Measurements from ENCODE around the gene L3HYPDH. TPM values are rescaled to one million over a fixed set of nuclear protein-coding genes. Genes with fewer than 3 reads are reported as not detected.
"Not testable (repeated sequence)": the region's sequence is repeated elsewhere in the genome, so short reads cannot be mapped to it uniquely, and the experiment has no call there.

The L3HYPDH gene
- total RNA-seq, 1 experiment from 2014 or later: 13.7 TPM

DNA sequence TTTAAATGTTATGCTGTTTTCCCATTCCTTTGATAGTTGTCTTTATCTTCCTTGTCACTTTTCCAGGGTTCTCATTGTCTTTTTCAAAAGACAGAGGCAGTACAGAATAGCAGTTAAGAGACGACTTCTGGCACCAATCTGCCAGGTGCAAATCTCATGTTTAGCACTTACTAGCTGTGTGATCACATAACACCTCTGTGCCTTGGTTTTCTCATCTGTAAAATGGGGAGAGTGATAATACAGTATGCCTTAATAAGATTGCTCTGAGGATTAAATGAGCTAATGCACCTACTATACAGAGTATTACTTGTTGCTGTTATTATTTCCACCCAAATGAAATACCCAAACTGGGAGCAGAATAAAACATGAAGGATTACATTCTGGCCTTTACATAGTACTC, 23.8 kb downstream of the L3HYPDH start:
- no peaks in the 10 kb centered on the region for H3K9me3 ChIP-seq (replicated peaks)
- no peak for DNase-seq
- no peaks in the 10 kb centered on the region for H3K27me3 ChIP-seq
- H3K4me3 ChIP-seq: no peak overlapping the region
- no peak overlapping the region for H3K27ac ChIP-seq
- peaks cover 6% of the 10 kb centered on the region; the same call in 1 of the 2 replicates for H3K4me1 ChIP-seq
- H3K36me3 ChIP-seq: peaks cover 48% of the 10 kb centered on the region

DNA sequence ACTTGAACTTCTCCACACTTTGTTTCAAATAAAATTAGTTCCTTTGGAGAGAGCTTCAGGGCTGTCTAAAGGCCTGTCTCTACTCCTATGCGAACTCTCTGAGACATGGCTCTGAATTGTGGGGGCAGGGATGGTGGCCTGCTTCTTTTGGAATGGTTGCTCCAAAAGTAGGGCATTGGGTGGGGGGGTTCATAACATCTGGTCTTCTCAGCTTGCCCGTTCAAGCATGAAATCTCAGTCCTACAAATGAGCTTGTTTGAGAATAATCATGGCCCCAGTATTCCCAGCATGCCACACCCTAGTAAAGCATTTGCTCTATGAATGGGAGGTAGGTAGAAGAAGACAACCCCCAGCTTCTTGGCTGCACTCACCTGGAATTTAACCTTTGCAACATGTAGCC, 25.7 kb downstream of the L3HYPDH start:
- H3K27me3 ChIP-seq: no peaks in the 10 kb centered on the region
- no peak overlapping the region for H3K27ac ChIP-seq
- no peak overlapping the region for H3K4me3 ChIP-seq
- peaks cover 50% of the 10 kb centered on the region for H3K36me3 ChIP-seq
- peaks cover 6% of the 10 kb centered on the region; the same call in 1 of the 2 replicates for H3K4me1 ChIP-seq
- H3K9me3 ChIP-seq (replicated peaks): no peaks in the 10 kb centered on the region
- DNase-seq: no peak

DNA sequence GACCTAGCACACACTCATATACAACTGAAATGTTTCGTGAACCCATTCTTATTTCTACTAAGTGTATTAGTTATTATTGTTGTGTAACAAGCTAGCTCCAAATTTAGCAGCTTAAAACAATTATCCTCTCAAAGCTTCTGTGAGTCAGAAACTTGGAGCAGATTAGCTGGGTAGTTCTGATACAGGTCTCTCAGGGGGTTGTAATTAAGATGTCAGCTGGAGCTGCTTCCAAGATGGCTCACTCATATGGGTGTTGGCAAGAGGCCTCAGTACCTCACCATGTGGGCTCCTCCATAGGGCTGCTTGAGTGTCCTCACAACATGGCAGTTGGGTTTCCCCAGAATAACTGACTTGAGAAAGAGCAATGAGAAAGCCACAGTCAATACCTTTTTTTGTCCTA, 28.8 kb downstream of the L3HYPDH start:
- peaks cover 33% of the 10 kb centered on the region for H3K36me3 ChIP-seq
- H3K27ac ChIP-seq: no peak overlapping the region
- no peaks in the 10 kb centered on the region for H3K27me3 ChIP-seq
- no peaks in the 10 kb centered on the region for H3K9me3 ChIP-seq (replicated peaks)
- no peak for DNase-seq
- peaks cover 10% of the 10 kb centered on the region for H3K4me1 ChIP-seq
- no peak overlapping the region for H3K4me3 ChIP-seq

DNA sequence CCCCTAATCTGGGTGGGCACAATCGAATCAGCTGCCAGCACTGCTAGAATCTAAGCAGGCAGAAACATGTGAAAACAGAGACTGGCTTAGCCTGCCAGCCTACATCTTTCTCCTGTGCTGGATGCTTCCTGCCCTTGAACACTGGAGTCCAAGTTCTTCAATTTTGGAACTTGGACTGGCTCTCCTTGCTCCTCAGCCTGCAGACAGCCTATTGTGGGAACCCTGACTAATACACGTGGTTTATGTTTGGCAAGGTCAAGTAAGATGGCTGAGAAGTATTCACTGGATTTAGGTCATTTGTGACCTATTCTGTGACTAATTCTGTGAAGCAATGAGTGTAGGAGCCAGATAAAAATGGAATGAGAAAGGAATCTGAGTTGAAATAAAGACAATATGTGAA, 30.1 kb downstream of the L3HYPDH start:
- Histone ChIP-seq H3K4me3 (no peak overlapping the region), H3K36me3 (peaks cover 30% of the 10 kb centered on the region), H3K4me1 (peaks cover 11% of the 10 kb centered on the region), H3K9me3 (replicated peaks) (no peaks in the 10 kb centered on the region), H3K27ac (peak overlapping the region; percentile 23; the same call in 1 of the 2 replicates), H3K27me3 (no peaks in the 10 kb centered on the region)
- peak in 1 of 2 experiments; percentile 14 for DNase-seq

DNA sequence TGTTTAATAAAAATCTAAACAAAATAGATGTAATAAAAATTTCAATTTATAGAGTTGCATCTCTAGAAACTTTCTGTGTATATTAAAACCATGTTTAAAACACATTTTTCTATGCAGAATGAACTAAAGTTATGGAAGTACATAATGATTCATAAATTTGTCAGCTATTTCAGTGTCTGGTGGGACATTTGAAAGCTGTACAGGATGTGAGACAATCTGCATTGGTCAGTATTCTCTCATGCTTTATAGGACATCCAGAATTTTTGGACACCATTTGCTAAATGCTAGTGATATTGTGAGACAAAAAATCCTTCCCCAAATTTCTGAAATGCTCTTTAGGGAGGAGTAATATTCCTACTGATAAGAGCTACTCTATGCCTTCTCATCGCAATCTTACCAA, 32.4 kb downstream of the L3HYPDH start:
- H3K36me3 ChIP-seq: peaks cover 15% of the 10 kb centered on the region
- no peak overlapping the region for H3K4me3 ChIP-seq
- peaks cover 11% of the 10 kb centered on the region for H3K4me1 ChIP-seq
- H3K9me3 ChIP-seq (replicated peaks): no peaks in the 10 kb centered on the region
- no peaks in the 10 kb centered on the region for H3K27me3 ChIP-seq
- no peak overlapping the region for H3K27ac ChIP-seq
- no peak for DNase-seq

DNA sequence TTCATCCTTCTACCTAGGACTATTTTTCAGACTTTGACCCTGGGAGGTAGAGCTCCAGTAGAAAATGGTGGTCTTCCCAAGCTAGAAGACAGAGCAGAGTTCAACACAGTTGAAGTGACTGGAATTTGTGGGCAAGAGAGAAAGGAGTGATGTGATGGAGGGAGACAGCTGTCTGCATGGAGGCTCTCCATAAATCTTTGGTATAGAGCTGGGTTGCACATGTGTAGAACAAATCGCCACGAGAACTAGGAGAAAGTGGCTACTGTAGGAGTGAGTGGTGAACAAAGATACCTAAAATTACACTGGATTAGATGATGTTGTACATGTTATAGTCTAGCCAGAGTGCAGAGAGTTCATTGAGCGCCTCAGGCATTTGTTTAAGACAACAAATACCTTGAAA, 33.5 kb downstream of the L3HYPDH start:
- peak; percentile 76 to 89 for DNase-seq
- no peaks in the 10 kb centered on the region for H3K9me3 ChIP-seq (replicated peaks)

DNA sequence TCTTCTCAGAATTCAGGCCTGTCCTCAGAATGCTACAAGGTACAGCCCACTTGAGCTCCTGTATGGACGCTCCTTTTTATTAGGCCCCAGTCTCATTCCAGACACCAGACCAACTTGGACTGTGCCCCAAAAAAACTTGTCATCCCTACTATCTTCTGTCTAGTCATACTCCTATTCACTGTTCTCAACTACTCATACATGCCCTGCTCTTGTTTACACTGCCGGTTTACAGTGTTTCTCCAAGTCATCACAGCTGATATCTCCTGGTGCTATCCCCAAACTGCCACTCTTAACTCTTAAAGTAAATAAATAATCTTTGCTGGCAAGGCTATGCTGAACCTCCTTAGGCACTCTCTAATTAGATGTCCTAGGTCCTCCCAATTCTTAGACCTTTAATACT, 35.5 kb downstream of the L3HYPDH start:
- H3K9me3 ChIP-seq (replicated peaks); H3K27me3 ChIP-seq; H3K36me3 ChIP-seq; DNase-seq; H3K27ac ChIP-seq; H3K4me3 ChIP-seq: not testable (repeated sequence)
- H3K4me1 ChIP-seq: peaks cover 11% of the 10 kb centered on the region

More for the DNA sequence above, 33.5 kb downstream of the L3HYPDH start:
- Histone ChIP-seq H3K27ac (peak overlapping the region; percentile 70), H3K4me1 (peaks cover 11% of the 10 kb centered on the region), H3K27me3 (no peaks in the 10 kb centered on the region), H3K4me3 (no peak overlapping the region), H3K36me3 (peaks cover 8% of the 10 kb centered on the region)

DNA sequence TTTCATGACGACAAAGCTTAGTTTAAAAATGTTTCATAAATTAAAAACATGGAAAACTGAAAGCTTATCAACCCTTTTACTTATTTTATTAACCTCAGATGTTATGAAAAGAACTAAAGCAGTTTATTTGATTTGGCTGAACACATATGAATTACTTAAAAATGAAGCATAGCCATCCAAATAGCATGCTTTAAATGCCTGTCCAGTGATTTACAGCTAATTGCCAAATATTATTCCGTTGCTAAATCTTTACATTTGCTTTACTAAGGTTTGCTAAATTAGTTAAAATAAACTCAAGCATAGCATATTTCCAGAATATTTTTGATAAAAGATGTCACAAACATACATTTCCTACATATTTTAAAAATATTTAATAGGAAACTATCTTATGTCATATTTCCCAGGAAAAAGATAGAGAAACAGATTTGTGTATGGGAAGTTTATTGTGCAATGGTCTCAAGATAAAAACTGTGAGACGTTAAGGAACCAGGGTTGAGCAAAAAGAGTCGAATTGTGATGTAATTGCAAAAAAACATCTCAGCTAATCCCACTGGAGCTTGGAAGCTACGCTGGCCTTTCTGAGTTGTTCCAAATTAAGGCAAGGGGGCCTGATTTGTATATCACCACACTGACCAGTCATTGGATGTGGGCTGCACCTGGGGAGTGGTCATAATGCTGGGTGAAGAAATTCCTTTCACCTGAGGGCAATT, 44.8 kb downstream of the L3HYPDH start:
- Histone ChIP-seq H3K27ac (no peak overlapping the region), H3K4me3 (no peak overlapping the region)
- no peak for DNase-seq

DNA sequence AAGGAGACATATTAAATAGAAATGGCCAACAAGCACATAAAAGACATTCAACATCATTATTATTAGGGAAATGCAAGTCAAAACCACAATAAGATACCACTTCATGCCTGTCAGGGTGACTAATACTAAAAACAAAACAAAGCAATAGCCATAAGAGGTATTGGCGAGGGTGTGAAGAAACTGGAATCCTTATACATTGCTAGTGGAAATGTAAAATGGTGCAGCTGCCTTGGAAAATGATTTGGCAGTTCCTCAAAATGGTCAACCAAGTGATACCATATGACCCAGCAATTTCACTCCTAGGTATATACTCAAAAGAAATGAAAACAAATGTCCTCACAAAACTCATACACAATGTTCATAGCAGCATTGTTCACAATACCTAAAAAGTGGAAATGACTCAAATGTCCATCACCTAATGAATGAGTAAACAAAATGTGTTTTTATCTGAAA, 46.0 kb downstream of the L3HYPDH start:
- H3K9me3 ChIP-seq (replicated peaks): no peaks in the 10 kb centered on the region
- H3K36me3 ChIP-seq: no peaks in the 10 kb centered on the region; the same call in 1 of the 2 replicates
- H3K4me3 ChIP-seq: no peak overlapping the region
- DNase-seq: no peak
- no peaks in the 10 kb centered on the region for H3K27me3 ChIP-seq
- H3K4me1 ChIP-seq: peaks cover 11% of the 10 kb centered on the region; the same call in 1 of the 2 replicates
- no peak overlapping the region for H3K27ac ChIP-seq

More for the DNA sequence above, 44.8 kb downstream of the L3HYPDH start:
- Histone ChIP-seq H3K9me3 (replicated peaks) (no peaks in the 10 kb centered on the region), H3K4me1 (peaks cover 11% of the 10 kb centered on the region; the same call in 1 of the 2 replicates), H3K27me3 (no peaks in the 10 kb centered on the region), H3K36me3 (no peaks in the 10 kb centered on the region; the same call in 1 of the 2 replicates)

DNA sequence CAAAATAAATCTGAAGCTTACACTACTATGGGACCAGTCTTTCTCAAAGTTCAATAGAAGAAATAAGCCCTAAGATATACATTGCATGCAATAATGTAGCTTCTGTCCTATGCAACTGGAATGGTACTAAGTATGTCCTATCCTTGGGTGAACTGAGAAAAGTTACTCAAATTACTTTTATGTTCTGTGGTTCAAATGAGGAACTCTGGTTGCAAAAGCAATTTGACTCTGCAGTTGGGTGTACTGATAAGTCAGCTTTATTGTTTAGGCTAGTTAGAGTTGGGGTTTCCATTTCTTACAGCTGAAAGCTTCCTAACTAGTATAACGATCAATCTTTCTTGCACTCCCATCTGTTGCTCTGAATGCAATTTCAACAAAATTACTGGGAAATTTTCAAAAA, 48.2 kb downstream of the L3HYPDH start:
- no peaks in the 10 kb centered on the region for H3K9me3 ChIP-seq (replicated peaks)
- no peak overlapping the region for H3K4me3 ChIP-seq
- no peak for DNase-seq
- no peak overlapping the region for H3K27ac ChIP-seq
- H3K27me3 ChIP-seq: no peaks in the 10 kb centered on the region
- H3K4me1 ChIP-seq: peaks cover 11% of the 10 kb centered on the region; the same call in 1 of the 2 replicates
- H3K36me3 ChIP-seq: no peaks in the 10 kb centered on the region; the same call in 1 of the 2 replicates

DNA sequence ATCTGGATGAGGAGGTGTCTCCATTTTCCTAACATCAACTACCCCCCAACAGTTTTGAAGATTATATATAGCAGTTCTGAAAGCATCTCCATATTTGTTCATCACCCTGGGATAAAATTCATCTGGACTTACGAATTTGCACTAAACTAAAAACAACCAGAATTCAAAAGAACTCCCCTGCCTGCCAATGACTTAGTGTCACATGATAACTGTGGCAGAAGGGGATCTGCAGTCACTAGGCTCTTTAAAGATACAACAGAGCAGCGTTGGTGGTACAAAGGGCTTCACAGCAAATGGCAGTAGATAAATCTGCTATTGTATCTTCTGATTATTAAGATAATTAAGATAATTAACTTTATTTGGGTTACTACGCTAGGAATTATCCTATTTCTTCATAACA, 49.1 kb downstream of the L3HYPDH start:
- Histone ChIP-seq H3K27ac (no peak overlapping the region), H3K4me3 (no peak overlapping the region), H3K4me1 (peaks cover 11% of the 10 kb centered on the region; the same call in 1 of the 2 replicates), H3K9me3 (replicated peaks) (no peaks in the 10 kb centered on the region), H3K36me3 (no peaks in the 10 kb centered on the region; the same call in 1 of the 2 replicates), H3K27me3 (no peaks in the 10 kb centered on the region)
- no peak for DNase-seq

DNA sequence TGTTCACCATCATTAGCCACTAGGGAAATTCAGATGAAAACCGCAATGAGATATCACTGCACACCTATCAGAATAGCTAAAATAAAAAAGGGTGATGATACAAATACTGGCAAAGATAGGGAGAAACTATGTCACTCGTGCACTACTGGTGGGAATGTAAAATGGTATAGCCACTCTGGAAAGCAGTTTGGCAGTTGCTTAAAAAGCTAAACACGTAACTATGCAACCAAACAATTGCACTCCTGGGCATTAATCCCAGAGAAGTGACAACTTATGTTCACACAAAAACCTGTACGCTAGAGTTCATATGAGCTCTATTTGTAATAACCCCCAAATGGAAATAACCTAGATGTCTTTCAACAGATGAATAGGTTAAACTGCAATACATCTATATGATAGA, 54.4 kb downstream of the L3HYPDH start:
- H3K36me3 ChIP-seq: no peaks in the 10 kb centered on the region
- H3K4me3 ChIP-seq: no peak overlapping the region
- H3K27ac ChIP-seq: no peak overlapping the region
- peaks cover 13% of the 10 kb centered on the region for H3K4me1 ChIP-seq
- no peaks in the 10 kb centered on the region for H3K9me3 ChIP-seq (replicated peaks)
- H3K27me3 ChIP-seq: no peaks in the 10 kb centered on the region
- no peak for DNase-seq

DNA sequence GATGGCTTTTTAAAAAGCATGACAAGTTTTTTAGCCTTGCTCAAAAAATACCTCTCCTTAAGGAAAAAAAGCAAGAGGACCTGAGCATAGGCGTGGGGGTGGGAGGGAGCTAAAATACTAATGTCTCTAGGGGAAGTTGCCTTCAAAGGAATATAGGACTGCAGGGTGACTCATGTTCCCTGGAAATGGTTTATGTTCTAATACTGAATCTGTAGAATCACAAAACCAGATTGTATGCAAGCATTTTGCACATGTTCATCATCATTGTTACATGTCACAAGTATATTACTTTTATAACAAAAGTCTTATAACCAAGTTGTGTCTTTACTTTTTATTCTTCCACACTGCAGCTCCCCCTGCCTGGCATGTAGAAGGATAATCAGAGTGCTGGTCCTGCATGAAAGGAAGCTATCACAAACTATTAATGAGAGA, 55.6 kb downstream of the L3HYPDH start:
- no peak for DNase-seq
- Histone ChIP-seq H3K27me3 (no peaks in the 10 kb centered on the region), H3K9me3 (replicated peaks) (no peaks in the 10 kb centered on the region), H3K4me1 (peaks cover 13% of the 10 kb centered on the region), H3K36me3 (no peaks in the 10 kb centered on the region), H3K27ac (no peak overlapping the region), H3K4me3 (no peak overlapping the region)

DNA sequence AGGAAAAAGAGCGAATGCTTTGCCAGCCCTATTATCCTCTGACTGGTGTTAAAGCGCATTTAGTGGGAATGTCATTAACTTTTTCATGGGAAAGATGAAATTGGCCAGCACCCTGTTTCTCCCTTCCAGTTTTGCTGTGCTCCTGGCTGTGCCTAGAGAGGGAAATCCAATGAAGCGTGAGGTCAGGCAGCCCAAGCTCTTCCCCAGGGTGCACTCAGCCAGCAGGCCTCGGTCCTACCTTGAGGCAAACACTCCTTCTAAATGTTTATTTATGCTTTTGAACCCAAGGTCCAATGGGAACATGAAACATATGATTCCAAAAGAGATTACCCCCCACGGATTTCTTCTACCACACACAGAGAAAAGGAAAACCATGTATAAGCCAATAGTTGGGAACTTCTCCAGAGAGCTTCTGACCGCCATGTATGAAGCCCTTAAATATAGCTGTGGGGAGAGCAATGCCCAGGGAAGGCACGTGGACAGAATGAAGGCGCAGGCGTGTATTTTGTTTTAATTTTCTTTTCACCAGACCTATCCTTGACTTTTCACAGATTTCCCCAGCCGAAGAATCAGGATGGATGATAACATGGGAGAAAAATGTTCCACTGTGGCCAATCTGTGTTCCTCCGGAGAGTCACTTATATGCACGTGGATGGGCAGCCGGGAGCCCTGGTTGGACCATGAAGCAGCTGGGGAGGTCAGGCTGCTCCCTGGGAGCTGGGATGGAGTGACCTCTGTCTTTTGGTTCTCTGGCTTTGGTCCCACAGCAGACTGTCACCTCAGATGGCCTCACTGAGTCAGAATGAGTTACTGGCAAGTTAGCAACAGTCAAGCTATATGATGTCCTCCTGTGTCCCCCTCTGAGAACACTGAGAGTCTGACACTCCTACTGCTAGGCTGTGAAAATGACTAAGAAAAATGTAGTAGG, 56.3 kb downstream of the L3HYPDH start:
- H3K27ac ChIP-seq: no peak overlapping the region
- no peak overlapping the region for H3K4me3 ChIP-seq
- H3K9me3 ChIP-seq (replicated peaks): no peaks in the 10 kb centered on the region
- H3K27me3 ChIP-seq: no peaks in the 10 kb centered on the region
- no peaks in the 10 kb centered on the region for H3K36me3 ChIP-seq
- DNase-seq: no peak
- peaks cover 13% of the 10 kb centered on the region for H3K4me1 ChIP-seq
